Keratinocyte (primary cell): ENCODE results near the gene RASL10A. TPM values are rescaled to one million over a fixed set of nuclear protein-coding genes. Genes with fewer than 3 reads are reported as not detected.
A peak's percentile ranks its signal among the peaks of the same experiment; 100 is the strongest.

ENCODE experiments used
- DNase-seq: peaks from one replicate; pipeline ENCODE4 v3.0.0-alpha.2; 2011; ENCODE audit warnings: low read depth, missing footprints, low spot score
- FAIRE-seq: peaks from 2 replicates; lab custom pipeline; 2011; peaks lifted over from hg19 to GRCh38; lab: Jason Lieb, UNC
- H2AFZ ChIP-seq: 2 replicates; pipeline ENCODE4 v1.6.0; 2012; ENCODE audit warnings: low read length, control low read depth, inconsistent platforms; ENCODE audit not compliant: control insufficient read depth
- H3K27ac ChIP-seq: 2 replicates; pipeline ENCODE4 v1.5.1; 2011; ENCODE audit warnings: low read length; ENCODE audit not compliant: control insufficient read depth, insufficient read depth
- H3K27me3 ChIP-seq: 3 replicates; pipeline ENCODE4 v1.6.0; 2011; ENCODE audit warnings: low read length; ENCODE audit not compliant: control insufficient read depth, insufficient read depth; ENCODE audit errors: extremely low read depth
- H3K36me3 ChIP-seq, 2 experiments: 2 replicates in 1 of 2; 3 replicates in 1 of 2; pipeline ENCODE4 v1.5.1; 2011; ENCODE audit warnings: low read length in 2 of 2, mild to moderate bottlenecking in 1 of 2; ENCODE audit not compliant: control insufficient read depth in 2 of 2, insufficient read depth in 2 of 2; ENCODE audit errors: extremely low read depth in 1 of 2
- H3K4me1 ChIP-seq: 3 replicates; pipeline ENCODE4 v1.5.1; 2011; ENCODE audit warnings: low read length; ENCODE audit not compliant: control insufficient read depth, insufficient read depth; ENCODE audit errors: extremely low read depth
- H3K4me2 ChIP-seq: 3 replicates; pipeline ENCODE4 v1.6.0; 2011; ENCODE audit warnings: low read depth, low read length; ENCODE audit not compliant: control insufficient read depth, insufficient read depth; ENCODE audit errors: extremely low read depth
- H3K4me3 ChIP-seq, 3 experiments: fragments of 200-600 bp in 1 of 3; sonication (generic) in 1 of 3; 2 replicates in 2 of 3; 3 replicates in 1 of 3; pipeline ENCODE4 v1.5.1; 2011 to 2016; ENCODE audit warnings: low read length in 3 of 3, mild to moderate bottlenecking in 3 of 3, control low read depth in 2 of 3, inconsistent platforms in 1 of 3, low read depth in 1 of 3, mixed read lengths in 1 of 3, mixed run types in 1 of 3, moderate library complexity in 1 of 3; ENCODE audit not compliant: control insufficient read depth in 2 of 3, insufficient read depth in 2 of 3; ENCODE audit errors: extremely low read depth in 1 of 3
- H3K79me2 ChIP-seq: 2 replicates; pipeline ENCODE4 v1.6.0; 2012; ENCODE audit warnings: low read length; ENCODE audit not compliant: control insufficient read depth, insufficient read depth
- H3K9ac ChIP-seq: 3 replicates; pipeline ENCODE4 v1.6.0; 2011; ENCODE audit warnings: low read length; ENCODE audit not compliant: control insufficient read depth, insufficient read depth; ENCODE audit errors: extremely low read depth
- H3K9me1 ChIP-seq: 3 replicates; pipeline ENCODE4 v1.6.0; 2011; ENCODE audit warnings: low read length; ENCODE audit not compliant: control insufficient read depth, insufficient read depth; ENCODE audit errors: extremely low read depth
- H3K9me3 ChIP-seq: 2 replicates; pipeline ENCODE4 v1.5.1; 2012; ENCODE audit warnings: low read depth, low read length; ENCODE audit not compliant: control insufficient read depth
- H4K20me1 ChIP-seq: 3 replicates; pipeline ENCODE4 v1.6.0; 2011; ENCODE audit warnings: low read length; ENCODE audit not compliant: control insufficient read depth, insufficient read depth; ENCODE audit errors: extremely low read depth
- EZH2 ChIP-seq: IDR thresholded peaks from one replicate; pipeline ENCODE4 v1.6.1; 2012; ENCODE audit warnings: inconsistent platforms, mild to moderate bottlenecking, low read length, moderate library complexity
- dilution Hi-C: fragments of 300-500 bp; cut with MboI; formaldehyde crosslinking; loops from one replicate; pipeline ENCODE4 v1.7.0; 2020; ENCODE audit warnings: low sequenced_read_pairs; ENCODE audit not compliant: extremely low pct_ligation_motif_present
- polyA plus RNA-seq, 5 experiments: library from polyadenylated mRNA; depleted of rRNA in 3 of 5; stranded (reverse) in 3 of 5; stranded (forward) in 1 of 5; unstranded in 1 of 5; fragments of >200 nt; gene quantifications; 1 replicate in 1 of 5; 2 replicates in 3 of 5; 3 replicates in 1 of 5; pipeline versions ENCODE4 v1.2.1 to v1.2.3, GENCODE V29; 2011 to 2012; ENCODE audit warnings: missing spikeins in 2 of 5, low read depth in 1 of 5, low replicate concordance in 1 of 5
- TF ChIP-seq, protein P1 (sequence below), 3 experiments: IDR thresholded peaks in 1 of 3; conservative IDR thresholded peaks in 1 of 3; optimal IDR thresholded peaks in 1 of 3; 2 replicates in 2 of 3; 3 replicates in 1 of 3; pipeline versions ENCODE3 to v1.5.1; 2011; ENCODE audit warnings: low read length in 3 of 3, mild to moderate bottlenecking in 3 of 3, moderate library complexity in 2 of 3, control low read depth in 1 of 3, inconsistent platforms in 1 of 3; ENCODE audit not compliant: insufficient read depth in 2 of 3; ENCODE audit errors: extremely low read depth in 1 of 3

RASL10A gene
- polyA plus RNA-seq, 1 donor (not counting 4 experiments of a cell fraction or from before 2014, with no cell fraction given), result not detected

DNA sequence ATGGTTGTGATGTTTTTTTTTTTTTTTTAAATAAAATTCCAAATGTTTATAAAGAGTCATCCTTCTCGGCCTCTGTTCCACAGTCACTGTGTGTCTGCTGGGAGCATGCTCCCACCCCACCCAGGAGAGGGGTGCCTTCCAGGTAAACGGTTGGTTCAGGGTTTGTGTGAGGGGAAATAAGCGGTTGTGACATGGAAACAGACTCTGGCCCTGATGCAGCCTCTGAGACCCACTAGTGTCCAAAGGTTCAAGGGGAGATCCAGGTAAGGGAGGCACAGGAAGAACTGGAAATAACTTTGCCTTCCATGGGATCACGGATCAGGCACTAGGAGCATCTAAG, 15.1 kb downstream of the RASL10A start:
- no peaks in the 10 kb centered on the region for H3K79me2 ChIP-seq
- H3K27me3 ChIP-seq, result no peaks in the 10 kb centered on the region
- no peak overlapping the region for H3K4me2 ChIP-seq
- H3K4me1 ChIP-seq, result no peaks in the 10 kb centered on the region
- peaks cover 36 to 47% of the 10 kb centered on the region in 2 experiments for H3K36me3 ChIP-seq
- no peak overlapping the region for H3K9ac ChIP-seq
- dilution Hi-C loops, result no loop called here
- H3K9me3 ChIP-seq, result no peaks in the 10 kb centered on the region
- DNase-seq (no peak), FAIRE-seq (peak; percentile 41)
- no peak overlapping the region for H2AFZ ChIP-seq
- peaks cover 17% of the 10 kb centered on the region for H4K20me1 ChIP-seq
- no peak overlapping the region for H3K4me3 ChIP-seq
- H3K27ac ChIP-seq, result no peak overlapping the region
- no peak for TF ChIP-seq EZH2
- TF ChIP-seq, protein P1, sequence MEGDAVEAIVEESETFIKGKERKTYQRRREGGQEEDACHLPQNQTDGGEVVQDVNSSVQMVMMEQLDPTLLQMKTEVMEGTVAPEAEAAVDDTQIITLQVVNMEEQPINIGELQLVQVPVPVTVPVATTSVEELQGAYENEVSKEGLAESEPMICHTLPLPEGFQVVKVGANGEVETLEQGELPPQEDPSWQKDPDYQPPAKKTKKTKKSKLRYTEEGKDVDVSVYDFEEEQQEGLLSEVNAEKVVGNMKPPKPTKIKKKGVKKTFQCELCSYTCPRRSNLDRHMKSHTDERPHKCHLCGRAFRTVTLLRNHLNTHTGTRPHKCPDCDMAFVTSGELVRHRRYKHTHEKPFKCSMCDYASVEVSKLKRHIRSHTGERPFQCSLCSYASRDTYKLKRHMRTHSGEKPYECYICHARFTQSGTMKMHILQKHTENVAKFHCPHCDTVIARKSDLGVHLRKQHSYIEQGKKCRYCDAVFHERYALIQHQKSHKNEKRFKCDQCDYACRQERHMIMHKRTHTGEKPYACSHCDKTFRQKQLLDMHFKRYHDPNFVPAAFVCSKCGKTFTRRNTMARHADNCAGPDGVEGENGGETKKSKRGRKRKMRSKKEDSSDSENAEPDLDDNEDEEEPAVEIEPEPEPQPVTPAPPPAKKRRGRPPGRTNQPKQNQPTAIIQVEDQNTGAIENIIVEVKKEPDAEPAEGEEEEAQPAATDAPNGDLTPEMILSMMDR (optimal IDR thresholded peaks at IDR 0.05 in 1 of 3, IDR thresholded peaks at IDR 0.05 in 1 of 3, conservative IDR thresholded peaks at IDR 0.05 in 1 of 3; ENCODE audit: extremely low read depth in 1 of 3, insufficient read depth in 2 of 3, low read length in 3 of 3), result no peak
- H3K9me1 ChIP-seq, result peaks cover 2% of the 10 kb centered on the region

DNA sequence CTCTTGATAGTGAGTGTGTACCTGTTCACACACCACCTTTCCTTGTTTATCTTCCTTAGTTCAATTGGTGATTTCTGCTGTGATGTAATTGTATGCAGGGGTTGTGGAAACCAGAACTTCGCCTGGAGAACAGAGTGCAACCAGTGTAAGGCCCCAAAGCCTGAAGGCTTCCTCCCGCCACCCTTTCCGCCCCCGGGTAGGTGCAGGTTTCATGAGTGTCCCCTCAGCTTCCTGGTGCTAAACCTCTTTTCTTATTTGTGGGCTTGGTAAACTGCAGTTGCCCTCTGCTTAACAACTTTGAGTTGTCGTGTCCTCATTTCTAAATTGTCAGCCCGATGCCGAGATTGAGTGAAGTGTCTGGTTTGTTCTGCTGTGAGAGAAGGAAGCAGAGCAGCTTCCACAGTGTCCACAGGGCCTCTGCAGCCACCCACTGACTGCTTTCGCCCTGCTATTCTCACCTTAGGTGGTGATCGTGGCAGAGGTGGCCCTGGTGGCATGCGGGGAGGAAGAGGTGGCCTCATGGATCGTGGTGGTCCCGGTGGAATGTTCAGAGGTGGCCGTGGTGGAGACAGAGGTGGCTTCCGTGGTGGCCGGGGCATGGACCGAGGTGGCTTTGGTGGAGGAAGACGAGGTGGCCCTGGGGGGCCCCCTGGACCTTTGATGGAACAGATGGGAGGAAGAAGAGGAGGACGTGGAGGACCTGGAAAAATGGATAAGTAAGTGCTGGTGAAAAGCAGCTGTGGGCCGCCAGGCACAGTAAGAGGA, 16.2 kb downstream of the RASL10A start:
- Histone ChIP-seq H3K4me3 (no peak overlapping the region), H3K4me1 (no peaks in the 10 kb centered on the region), H3K79me2 (no peaks in the 10 kb centered on the region), H3K9me3 (no peaks in the 10 kb centered on the region), H4K20me1 (peaks cover 17% of the 10 kb centered on the region), H3K4me2 (no peak overlapping the region), H3K27ac (no peak overlapping the region), H3K27me3 (no peaks in the 10 kb centered on the region), H3K9me1 (peaks cover 2% of the 10 kb centered on the region), H3K36me3 (peaks cover 39 to 55% of the 10 kb centered on the region in 2 experiments), H3K9ac (no peak overlapping the region), H2AFZ (no peak overlapping the region)
- FAIRE-seq, result no peak
- dilution Hi-C loops, result no loop called here
- TF ChIP-seq EZH2, result no peak
- TF ChIP-seq, protein P1 (optimal IDR thresholded peaks at IDR 0.05 in 1 of 3, IDR thresholded peaks at IDR 0.05 in 1 of 3, conservative IDR thresholded peaks at IDR 0.05 in 1 of 3; ENCODE audit: extremely low read depth in 1 of 3, insufficient read depth in 2 of 3, low read length in 3 of 3), result no peak
- no peak for DNase-seq
